Liver (tissue), 9 donors: Measurements from ENCODE around the gene CDC5L. TPM values are rescaled to one million over a fixed set of nuclear protein-coding genes. Genes with fewer than 3 reads are reported as not detected.

Source experiments
- DNase-seq: peaks from one replicate; pipeline ENCODE4 v3.0.0-alpha.2; 2017; ENCODE audit warnings: low spot score
- H3K27ac ChIP-seq, 2 donors: one replicate each; pipeline ENCODE4 v1.7.0; 2013; ENCODE audit warnings: inconsistent platforms in 2 of 2, low read length in 2 of 2, control low read depth in 1 of 2, low read depth in 1 of 2, mild to moderate bottlenecking in 1 of 2
- H3K27me3 ChIP-seq, 4 donors: one replicate each; pipeline versions ENCODE4 v1.6.1 to v1.7.0; 2013; ENCODE audit warnings: low read length in 3 of 4, inconsistent platforms in 1 of 4, mild to moderate bottlenecking in 1 of 4, moderate library complexity in 1 of 4; ENCODE audit not compliant: control insufficient read depth in 4 of 4, insufficient read depth in 4 of 4
- H3K36me3 ChIP-seq, 4 donors: one replicate each; pipeline versions ENCODE4 v1.6.1 to v1.7.0; 2013; ENCODE audit warnings: low read length in 3 of 4, mild to moderate bottlenecking in 3 of 4, low read depth in 1 of 4, moderate library complexity in 1 of 4; ENCODE audit not compliant: control insufficient read depth in 4 of 4, insufficient read depth in 3 of 4
- H3K4me1 ChIP-seq, 4 donors: one replicate each; pipeline versions ENCODE4 v1.6.1 to v1.7.0; 2013; ENCODE audit warnings: low read length in 3 of 4, mild to moderate bottlenecking in 3 of 4, moderate library complexity in 1 of 4; ENCODE audit not compliant: control insufficient read depth in 4 of 4, insufficient read depth in 4 of 4
- H3K4me3 ChIP-seq, 3 donors: one replicate each; pipeline versions ENCODE4 v1.6.1 to v1.7.0; 2013; ENCODE audit warnings: low read length in 3 of 3, control low read depth in 1 of 3, low read depth in 1 of 3, mild to moderate bottlenecking in 1 of 3
- H3K9ac ChIP-seq, 2 donors: one replicate each; pipeline ENCODE4 v1.7.0; 2013; ENCODE audit warnings: low read length in 2 of 2, mild to moderate bottlenecking in 2 of 2, moderate library complexity in 2 of 2, control low read depth in 1 of 2, low read depth in 1 of 2
- H3K9me3 ChIP-seq, 4 donors: one replicate each; pipeline versions ENCODE4 v1.6.1 to v1.7.0; 2013; ENCODE audit warnings: low read length in 3 of 4; ENCODE audit not compliant: control insufficient read depth in 4 of 4
- CTCF ChIP-seq: fragments of 150-350 bp; IDR thresholded peaks from 2 replicates; pipeline ENCODE4 v1.5.1; 2017; ENCODE audit warnings: improper control_type of control experiment, low read depth, low read length; ENCODE audit not compliant: missing input control
- EGR1 ChIP-seq, 2 donors: IDR thresholded peaks; 2 replicates each; pipeline ENCODE4 v1.6.1; 2016 to 2018; ENCODE audit warnings: antibody characterized with exemption in 2 of 2, low read depth in 2 of 2
- FOXA1 ChIP-seq: IDR thresholded peaks from 2 replicates; pipeline ENCODE4 v1.6.1; 2016; ENCODE audit warnings: antibody characterized with exemption
- FOXA2 ChIP-seq: IDR thresholded peaks from 2 replicates; pipeline ENCODE4 v1.6.1; 2016; ENCODE audit warnings: antibody characterized with exemption
- HNF4A ChIP-seq, 2 donors: conservative IDR thresholded peaks; 2 replicates each; pipeline ENCODE4 v1.6.1; 2016; ENCODE audit warnings: antibody characterized with exemption in 2 of 2, mild to moderate bottlenecking in 2 of 2
- HNF4G ChIP-seq: IDR thresholded peaks from 2 replicates; pipeline ENCODE4 v1.6.1; 2016; ENCODE audit warnings: antibody characterized with exemption
- JUND ChIP-seq, 2 donors: IDR thresholded peaks; 2 replicates each; pipeline ENCODE4 v1.6.1; 2016; ENCODE audit warnings: antibody characterized with exemption in 2 of 2
- MAX ChIP-seq: IDR thresholded peaks from 2 replicates; pipeline ENCODE4 v1.6.1; 2016; ENCODE audit warnings: antibody characterized with exemption
- NR2F2 ChIP-seq: IDR thresholded peaks from 2 replicates; pipeline ENCODE4 v1.6.1; 2016; ENCODE audit warnings: antibody characterized with exemption
- RAD21 ChIP-seq, 2 donors: IDR thresholded peaks; 2 replicates each; pipeline ENCODE4 v1.6.1; 2016; ENCODE audit warnings: antibody characterized with exemption in 2 of 2, mild to moderate bottlenecking in 2 of 2
- REST ChIP-seq: IDR thresholded peaks from 2 replicates; pipeline ENCODE4 v1.6.1; 2016; ENCODE audit warnings: antibody characterized with exemption, mild to moderate bottlenecking
- RXRA ChIP-seq, 2 donors: IDR thresholded peaks; 2 replicates each; pipeline ENCODE4 v1.6.1; 2017 to 2018; ENCODE audit warnings: antibody characterized with exemption in 2 of 2, mild to moderate bottlenecking in 1 of 2
- SP1 ChIP-seq: IDR thresholded peaks from 2 replicates; pipeline ENCODE4 v1.6.1; 2018; ENCODE audit warnings: antibody characterized with exemption, mild to moderate bottlenecking
- TAF1 ChIP-seq: conservative IDR thresholded peaks from 2 replicates; pipeline ENCODE4 v1.6.1; 2016; ENCODE audit warnings: antibody characterized with exemption, mild to moderate bottlenecking
- YY1 ChIP-seq: IDR thresholded peaks from 2 replicates; pipeline ENCODE4 v1.6.1; 2016; ENCODE audit warnings: antibody characterized with exemption, mild to moderate bottlenecking
- ZBTB33 ChIP-seq: IDR thresholded peaks from 2 replicates; pipeline ENCODE4 v1.6.1; 2016; ENCODE audit warnings: antibody characterized with exemption
- WGBS: extraction: QIAGEN DNeasy Blood & Tissue Kit; methylation state at CpG from one replicate; pipeline ENCODE4 v1.1.7; 2013; 5-methylcytosine and 5-hydroxymethylcytosine counted together
- polyA plus RNA-seq, 2 donors: library from polyadenylated mRNA; stranded (reverse) in 1 of 2; unstranded in 1 of 2; fragments of 200-250 nt in 1 of 2; fragments of >200 nt in 1 of 2; fragmentation: Nextera tagmentation in 1 of 2; extraction: Ambion mirVana in 1 of 2; gene quantifications; one replicate each; pipeline versions ENCODE4 v1.2.1 to v1.2.3, GENCODE V29; 2013 to 2015
- total RNA-seq, 2 donors: library from RNA; depleted of rRNA; stranded (reverse); fragments of >200 nt; gene quantifications; one replicate each; pipeline ENCODE4 v1.2.3, GENCODE V29; 2014
- TF ChIP-seq, protein P1 (sequence below): IDR thresholded peaks from 2 replicates; pipeline ENCODE4 v1.6.1; 2016; ENCODE audit warnings: antibody characterized with exemption
- donor health status: healthy.
- donor health status: healthy.
- donor health status: healthy.
- donor health status: healthy.
- donor health status: healthy.

The CDC5L gene
- total and polyA plus RNA-seq, 4 donors = 5.4 to 12.3 (median 11.0) TPM

DNA sequence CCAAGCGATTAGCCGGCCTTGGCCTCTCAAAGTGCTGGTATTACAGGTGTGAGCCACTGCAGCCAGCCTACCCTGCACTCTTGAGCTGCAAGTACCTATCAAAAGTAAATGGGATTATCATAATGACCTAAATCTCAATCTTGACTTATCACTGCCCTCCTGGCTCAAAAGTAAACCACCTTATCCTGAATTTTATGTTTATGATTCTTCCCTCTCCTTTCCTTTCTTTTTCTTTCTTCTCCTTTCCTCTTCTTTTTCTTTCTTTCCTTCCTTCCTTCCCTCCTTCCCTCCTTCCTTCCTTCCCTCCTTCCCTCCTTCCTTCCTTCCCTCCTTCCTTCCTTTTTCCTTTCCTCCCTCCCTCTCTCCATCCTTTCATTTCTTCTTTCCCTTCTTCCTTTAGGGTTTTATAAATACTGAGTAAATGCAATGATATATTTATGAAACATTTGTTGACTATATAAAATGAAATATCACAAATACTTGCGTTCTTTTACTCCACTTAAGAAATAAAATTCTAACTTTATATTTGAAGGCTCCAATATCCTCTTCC lies 24.1 kb upstream of the CDC5L start:
- Histone ChIP-seq H3K9ac (no peak overlapping the region), H3K4me3 (no peak overlapping the region), H3K9me3 (no peaks in the 10 kb centered on the region), H3K36me3 (no peaks in the 10 kb centered on the region), H3K27me3 (no peaks in the 10 kb centered on the region), H3K27ac (no peak overlapping the region), H3K4me1 (peaks cover 0 to 11% (median 3%) of the 10 kb centered on the region in 4 donors)
- DNase-seq = no peak
- 94% methylated on average over 3 of the region's 3 CpGs for WGBS
- TF ChIP-seq REST (no peak), FOXA1 (no peak), ZBTB33 (no peak), RXRA (IDR thresholded peaks at IDR 0.05) (no peak), FOXA2 (no peak), MAX (no peak), RAD21 (IDR thresholded peaks at IDR 0.05) (no peak), HNF4G (no peak), JUND (IDR thresholded peaks at IDR 0.05) (no peak), NR2F2 (no peak), YY1 (no peak), CTCF (no peak), TAF1 (no peak)
- TF ChIP-seq, protein P1, sequence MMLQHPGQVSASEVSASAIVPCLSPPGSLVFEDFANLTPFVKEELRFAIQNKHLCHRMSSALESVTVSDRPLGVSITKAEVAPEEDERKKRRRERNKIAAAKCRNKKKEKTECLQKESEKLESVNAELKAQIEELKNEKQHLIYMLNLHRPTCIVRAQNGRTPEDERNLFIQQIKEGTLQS = no peak

DNA sequence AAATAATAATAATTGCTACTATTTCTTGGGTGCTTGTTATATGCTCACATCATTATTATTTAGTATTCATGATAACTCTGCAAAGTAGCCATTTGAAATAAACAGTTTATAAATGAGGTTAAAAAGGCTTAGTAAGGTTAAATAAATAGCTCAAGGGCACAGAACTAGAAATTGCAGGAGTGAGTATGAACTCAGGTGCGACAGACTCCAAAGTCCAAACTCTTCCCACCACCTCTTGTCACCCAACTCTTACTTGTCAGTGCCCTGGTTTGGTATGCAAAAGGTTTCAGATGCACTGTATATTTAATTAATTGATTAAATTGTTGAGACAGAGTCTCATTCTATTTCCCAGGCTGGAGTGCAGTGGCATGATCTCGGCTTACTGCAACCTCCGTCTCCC lies 20.7 kb upstream of the CDC5L start:
- H3K27me3 ChIP-seq = no peaks in the 10 kb centered on the region
- WGBS = 72% methylated on average over 3 of the region's 3 CpGs
- no peak overlapping the region for H3K9ac ChIP-seq
- H3K36me3 ChIP-seq = no peaks in the 10 kb centered on the region
- no peak overlapping the region for H3K27ac ChIP-seq
- H3K4me1 ChIP-seq = peaks cover 0 to 11% (median 3%) of the 10 kb centered on the region in 4 donors
- no peaks in the 10 kb centered on the region for H3K9me3 ChIP-seq
- no peak for DNase-seq
- TF ChIP-seq RXRA (IDR thresholded peaks at IDR 0.05) (peak; percentile 63 to 79), SP1 (peak; percentile 44), HNF4A (conservative IDR thresholded peaks at IDR 0.05) (peak; percentile 91 to 98), RAD21 (IDR thresholded peaks at IDR 0.05) (peak; percentile 6 to 31), FOXA2 (peak; percentile 28), EGR1 (IDR thresholded peaks at IDR 0.05; ENCODE audit: low read depth in 2 of 2) (no peak), HNF4G (peak; percentile 90), MAX (no peak)
- TF ChIP-seq, protein P1 = no peak
- H3K4me3 ChIP-seq = no peak overlapping the region
